ENCODE results near the gene FBH1.
"Not testable (repeated sequence)": the region's sequence is repeated elsewhere in the genome, so short reads cannot be mapped to it uniquely, and the experiment has no call there.

Gene FBH1

DNA sequence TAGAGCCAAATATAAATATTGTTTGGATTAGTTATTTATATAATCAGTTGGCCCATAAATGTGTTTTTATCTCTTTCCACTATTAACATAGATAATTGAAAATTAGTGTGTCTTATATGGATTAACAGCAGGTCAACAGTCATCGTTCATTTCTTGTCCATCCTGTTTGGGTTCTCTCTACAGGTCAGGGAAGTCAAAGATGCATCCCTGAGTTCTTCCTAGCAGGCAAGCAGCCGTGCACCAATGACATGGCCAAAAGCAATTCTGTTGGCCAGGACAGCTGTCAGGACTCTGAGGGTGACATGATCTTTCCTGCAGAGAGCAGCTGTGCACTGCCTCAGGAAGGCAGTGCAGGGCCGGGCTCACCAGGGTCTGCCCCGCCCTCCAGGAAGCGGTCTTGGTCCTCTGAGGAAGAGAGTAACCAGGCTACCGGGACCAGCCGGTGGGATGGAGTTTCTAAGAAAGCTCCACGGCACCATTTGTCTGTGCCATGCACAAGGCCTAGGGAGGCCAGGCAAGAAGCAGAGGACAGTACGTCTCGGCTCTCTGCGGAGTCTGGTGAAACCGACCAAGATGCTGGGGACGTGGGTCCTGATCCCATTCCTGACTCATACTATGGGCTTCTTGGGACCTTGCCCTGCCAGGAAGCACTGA, 15.9 kb downstream of the FBH1 start:
- DNase-seq: no peak

DNA sequence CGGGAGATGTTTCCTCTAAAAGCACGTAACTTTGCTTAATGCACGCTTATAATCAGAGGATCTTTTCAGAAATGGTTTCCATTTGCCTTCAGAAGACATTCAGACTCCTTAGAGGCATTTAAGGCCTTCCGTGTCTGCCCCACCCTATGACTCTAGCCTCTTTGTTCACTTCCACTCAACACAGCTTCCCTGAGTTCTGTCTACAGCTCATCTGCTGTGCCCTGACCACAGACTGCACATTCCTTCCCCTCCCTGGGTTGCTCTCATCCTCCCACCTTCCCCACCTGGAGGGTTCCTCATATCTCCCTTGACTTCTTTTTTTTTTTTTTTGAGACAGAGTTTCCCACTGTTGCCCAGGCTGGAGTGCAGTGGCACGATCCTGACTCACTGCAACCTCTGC, 16.6 kb downstream of the FBH1 start:
- DNase-seq: no peak

DNA sequence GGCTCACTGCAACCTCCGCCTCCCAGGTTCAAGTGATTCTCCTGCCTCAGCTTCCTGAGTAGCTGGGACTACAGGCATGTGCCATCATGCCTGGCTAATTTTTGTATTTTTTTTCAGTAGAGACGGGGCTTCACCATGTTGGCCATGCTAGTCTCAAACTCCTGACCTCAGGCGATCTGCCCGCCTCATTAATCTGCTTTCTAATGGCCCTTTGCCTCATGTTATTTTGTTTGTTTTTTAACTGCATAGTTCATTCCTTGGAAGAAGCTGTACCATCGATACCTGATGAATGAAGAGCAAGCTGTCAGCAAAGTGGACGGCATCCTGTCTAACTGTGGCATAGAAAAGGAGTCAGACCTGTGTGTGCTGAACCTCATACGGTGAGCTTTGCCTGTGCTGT, 18.6 kb downstream of the FBH1 start:
- not testable (repeated sequence) for DNase-seq

DNA sequence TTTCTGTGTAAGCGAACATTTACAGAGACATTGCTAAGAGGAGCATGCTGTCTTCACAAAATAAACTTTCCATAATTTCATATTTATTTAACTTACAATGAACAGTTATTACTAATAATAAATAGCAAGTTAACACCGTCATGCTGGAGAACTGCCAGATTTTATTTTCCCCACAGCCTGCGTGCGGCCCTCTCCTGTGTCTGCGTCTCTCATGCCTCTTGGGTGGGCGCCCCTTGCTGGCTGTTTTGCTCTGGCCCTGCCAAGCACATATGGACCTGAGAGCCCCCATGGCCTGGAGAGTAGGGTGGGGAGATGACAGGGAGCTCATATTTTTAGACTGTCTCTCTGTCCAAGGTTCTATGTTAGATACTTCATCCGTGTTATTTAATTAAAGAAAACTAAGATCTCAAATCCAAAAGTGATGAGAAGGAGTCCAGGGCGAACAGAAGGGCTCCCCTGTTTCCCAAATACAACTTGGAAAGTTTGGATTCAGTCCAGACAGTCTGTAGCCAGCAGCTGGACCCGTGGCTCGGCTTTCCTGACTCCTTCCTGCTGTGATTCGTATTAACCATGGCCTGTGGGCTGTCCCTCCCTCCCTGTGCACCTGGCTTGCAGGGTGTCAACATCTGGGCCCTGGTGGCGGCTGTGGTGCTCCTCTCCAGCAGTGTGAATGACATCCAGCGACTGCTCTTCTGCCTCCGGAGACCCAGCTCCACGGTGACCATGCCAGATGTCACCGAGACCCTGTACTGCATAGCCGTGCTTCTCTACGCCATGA, 20.5 kb downstream of the FBH1 start:
- DNase-seq: no peak

DNA sequence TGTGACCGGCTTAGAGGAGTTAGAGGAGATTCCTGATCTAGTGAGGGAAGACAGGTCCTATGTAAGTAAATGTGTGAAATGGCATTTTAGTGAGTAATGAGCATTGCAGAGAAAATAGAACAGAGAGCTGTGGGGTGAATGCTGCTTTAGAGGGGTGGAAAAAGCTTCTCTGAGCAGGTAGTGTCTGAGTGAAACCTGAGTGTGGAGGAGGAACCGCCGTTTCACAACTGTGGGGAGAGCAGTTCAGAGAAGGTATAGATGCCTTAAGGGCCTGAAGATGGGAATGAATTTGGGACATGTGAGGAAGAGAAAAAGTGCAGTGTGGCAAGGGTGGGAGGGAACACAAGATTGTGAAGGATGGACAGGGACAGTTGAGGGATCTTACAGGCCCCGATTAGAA, 21.6 kb downstream of the FBH1 start:
- DNase-seq: no peak

DNA sequence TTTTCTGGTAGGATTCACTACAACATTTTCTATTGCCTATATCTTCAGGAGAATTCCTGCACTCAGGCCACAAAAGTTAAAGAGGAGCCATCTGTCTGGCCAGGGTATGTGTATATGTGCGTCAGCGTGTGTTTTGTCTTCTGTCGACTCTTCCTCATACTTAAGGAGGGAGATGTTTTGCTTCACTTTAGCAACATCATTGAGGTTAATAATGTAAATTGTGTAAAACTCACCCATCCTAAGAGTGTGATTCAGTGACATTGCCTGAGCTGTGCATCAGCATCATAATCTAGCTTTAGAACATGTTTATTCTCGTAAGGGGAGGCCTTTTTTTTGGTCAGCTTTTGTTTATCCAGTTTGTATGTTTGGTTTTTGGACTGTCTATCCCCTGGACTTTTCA, 23.7 kb downstream of the FBH1 start:
- no peak for DNase-seq

DNA sequence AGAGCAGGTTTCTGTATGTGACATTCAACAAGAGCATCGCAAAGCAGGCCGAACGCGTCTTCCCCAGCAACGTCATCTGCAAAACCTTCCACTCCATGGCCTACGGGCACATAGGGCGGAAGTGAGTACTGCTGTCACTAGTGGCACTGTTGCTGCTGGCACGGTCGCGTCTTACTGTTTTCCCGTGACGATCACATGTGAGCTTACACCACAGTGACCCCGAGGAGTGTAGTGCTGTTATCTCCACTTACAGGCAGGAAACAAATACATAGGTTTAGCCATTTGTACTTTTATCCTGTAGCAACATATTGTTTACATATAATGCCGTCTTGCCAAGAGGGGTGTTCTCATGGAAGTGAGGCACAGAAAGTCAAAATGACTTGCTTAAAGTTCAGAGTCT, 25.4 kb downstream of the FBH1 start:
- DNase-seq: no peak

DNA sequence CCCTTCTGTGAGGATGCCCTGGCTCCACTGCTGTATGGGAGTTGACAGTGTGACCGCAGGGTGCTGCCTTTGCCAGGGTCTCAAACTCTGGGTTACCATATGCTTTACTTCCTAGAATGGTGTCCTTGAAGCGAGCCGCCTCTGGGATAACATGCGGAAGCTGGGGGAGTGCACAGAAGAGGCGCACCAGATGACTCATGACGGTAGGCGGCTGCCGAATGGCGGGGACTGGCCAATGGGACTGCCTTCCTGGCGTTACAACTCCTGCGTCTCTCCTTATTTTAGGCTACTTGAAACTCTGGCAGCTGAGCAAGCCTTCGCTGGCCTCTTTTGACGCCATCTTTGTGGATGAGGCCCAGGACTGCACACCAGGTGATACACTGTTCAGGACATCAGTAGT, 27.3 kb downstream of the FBH1 start:
- DNase-seq: no peak

DNA sequence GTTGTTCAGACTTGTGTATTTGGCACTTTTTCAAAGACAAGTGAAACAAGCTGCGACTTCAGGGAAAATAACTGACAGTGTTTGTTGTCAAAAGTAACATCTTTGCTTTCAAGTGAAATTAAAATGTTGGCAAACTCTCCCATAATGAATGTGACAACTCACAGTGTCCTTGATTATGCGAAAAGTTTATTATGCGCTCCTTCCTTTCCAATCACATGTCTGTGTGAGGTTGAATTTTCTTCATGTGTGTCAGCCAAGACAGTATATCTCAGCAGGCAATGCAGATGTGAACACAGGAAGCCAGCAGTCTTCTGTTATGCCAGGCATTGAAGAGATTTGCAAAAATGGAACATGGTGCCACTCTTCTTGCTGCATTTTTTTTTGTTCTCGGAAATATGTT, 28.7 kb downstream of the FBH1 start:
- no peak for DNase-seq

DNA sequence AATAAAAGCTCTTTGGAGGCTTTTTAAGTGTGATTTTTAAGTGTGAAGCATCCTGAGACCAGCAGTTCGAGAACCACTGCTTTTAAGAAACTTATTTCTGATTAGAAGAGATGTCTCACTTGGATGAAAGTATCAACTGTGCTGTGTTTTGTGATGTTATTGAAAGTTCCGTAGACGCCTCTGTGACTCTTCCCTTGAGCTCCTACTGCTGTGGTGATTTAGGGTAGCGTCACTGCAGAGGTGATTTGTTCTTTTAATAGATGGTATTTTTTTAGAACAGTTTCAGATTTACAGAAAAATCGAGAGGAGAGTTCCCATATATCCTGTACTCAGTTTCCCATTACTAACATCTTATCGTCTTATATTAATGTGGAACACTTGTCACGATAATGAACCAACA, 29.5 kb downstream of the FBH1 start:
- DNase-seq: no peak

DNA sequence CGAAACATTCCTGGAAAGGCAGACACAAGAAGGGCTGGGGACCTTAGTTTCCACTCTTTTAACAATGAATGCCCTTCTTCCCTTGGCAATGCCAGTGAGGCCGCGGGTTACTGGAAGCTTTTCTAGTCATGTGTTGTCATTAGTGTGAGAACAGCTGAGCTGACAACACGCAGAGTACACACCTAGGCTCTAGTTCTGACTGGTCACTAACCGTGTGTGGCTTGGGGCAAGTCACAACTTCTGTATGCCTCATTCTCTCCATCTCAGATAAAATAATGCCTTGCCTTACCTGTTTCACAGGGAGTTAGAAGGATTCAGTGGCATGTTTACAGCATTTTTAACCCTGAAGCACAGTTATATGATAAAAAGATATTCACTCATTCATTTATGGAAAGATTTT, 31.7 kb downstream of the FBH1 start:
- DNase-seq: no peak

DNA sequence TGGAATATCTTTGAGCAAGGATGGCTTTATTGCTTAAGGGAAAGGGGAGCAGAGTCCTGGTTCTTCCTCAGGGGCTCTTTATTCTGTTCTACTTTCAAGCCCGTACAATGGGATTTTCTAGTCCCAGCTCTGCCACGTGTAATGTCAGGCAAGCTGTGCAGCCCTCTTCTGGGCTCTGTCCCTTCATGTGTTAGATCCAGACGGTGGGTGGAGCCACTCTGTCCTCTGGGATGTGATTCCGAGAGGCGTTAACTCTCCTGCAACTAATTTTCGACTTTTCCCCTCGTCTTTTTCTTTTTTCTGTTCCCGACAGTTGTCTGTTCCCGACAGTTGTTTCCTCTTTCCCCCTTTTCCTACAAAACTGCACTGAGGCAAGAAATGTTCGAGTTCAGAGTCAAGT, 34.8 kb downstream of the FBH1 start:
- no peak for DNase-seq

DNA sequence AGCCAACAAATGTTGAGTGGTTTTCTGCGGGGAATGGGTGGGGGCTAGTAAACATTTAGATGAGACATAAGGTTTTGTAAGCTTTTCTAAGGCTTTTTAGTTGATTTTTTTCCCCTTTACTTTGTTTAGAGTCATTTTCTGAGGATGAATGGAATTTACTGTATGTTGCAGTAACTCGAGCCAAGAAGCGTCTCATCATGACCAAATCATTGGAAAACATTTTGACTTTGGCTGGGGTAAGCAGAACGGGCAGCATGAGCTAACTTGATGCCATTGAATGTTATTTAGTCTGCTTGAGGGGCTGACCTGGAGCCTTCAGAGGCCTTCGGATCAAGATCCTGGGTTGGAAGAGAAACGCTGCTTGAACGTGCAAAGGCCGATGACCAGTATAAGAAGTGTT, 37.3 kb downstream of the FBH1 start:
- no peak for DNase-seq

DNA sequence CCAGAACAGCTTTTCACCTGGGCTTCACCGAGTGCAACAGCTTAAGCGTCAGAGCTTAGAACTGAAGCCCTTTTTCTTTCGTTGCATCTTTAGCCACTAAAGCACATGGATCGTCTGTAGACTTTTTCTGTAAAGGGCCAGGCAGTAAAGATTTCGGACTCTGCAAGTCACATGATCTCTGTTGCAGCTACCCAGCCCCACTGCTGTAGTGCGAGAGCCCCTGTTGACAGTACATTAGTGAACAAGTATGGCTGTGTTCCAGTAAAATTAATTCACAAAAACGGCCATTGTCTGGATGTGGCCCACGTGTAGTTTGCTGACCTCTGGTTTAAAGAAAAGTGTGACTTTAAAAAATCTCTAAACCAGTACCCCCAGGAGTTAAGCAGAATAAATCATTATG, 39.4 kb downstream of the FBH1 start:
- DNase-seq: no peak

DNA sequence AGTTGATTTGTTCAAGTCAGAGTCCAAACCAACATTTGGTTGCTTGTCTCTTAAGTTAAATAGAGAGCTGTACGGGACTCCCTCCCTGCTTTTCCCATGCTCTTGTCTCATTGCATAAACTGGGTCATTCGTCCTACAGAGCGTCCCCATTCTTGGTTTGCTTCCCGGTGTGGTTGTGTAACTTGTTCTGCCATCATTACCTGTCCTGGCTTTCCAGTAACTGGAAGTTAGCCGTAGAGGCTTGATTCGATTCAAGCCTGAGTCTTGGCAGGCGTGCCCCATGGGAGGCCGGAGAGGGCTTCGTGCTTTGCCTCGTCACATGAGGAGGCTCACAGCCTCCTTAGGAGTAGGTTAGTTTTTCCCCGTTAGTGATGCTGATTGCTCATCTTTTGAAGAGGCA, 40.2 kb downstream of the FBH1 start:
- DNase-seq: no peak

DNA sequence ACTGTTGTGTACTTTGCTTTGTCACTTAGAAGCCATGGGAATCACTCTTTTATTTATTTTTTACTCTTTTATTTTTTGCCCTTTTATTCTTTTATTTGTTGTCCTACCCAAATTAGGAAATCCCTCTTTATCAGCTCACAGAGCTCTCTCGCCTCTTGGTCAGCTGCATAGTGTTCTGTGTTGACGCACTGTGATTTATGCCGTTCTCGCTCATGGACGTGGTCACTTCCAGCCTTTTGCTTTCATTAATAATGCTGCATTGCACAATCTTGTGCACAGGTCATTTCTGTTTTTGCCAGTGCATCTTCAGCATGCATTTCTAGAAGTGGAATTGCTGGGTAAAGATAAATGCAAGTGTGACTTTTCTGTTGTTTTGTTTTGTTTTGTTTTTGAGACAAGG, 42.3 kb downstream of the FBH1 start:
- DNase-seq: no peak

DNA sequence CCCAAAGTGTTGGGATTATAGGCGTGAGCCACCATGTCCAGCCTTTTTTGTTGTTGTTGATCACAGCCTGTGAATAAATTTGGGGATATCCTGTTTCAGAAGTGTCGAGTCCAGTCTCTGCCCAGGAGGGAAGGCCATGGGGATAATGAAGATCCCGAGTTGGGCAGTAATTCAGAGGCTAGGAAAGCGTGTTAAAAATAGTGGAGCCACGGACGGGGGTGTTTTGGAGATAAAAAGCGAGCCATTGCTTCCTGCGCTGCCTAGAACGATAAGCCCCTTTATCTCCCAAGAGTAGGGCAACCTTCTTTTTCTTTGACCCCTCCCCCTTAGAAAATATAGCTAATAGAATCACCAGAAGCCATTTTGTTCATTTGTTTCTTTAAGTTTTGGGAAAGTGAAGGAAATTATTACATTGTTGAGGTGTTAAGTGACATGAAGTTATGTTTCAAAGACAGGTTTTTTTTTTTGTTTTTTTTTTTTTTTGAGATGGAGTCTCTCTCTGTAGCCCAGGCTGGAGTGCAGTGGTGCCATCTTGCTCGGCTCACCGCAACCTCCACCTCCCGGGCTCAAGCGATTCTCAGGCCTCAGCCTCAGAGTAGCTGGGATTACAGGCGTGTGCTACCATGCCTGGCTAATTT, 44.0 kb downstream of the FBH1 start:
- DNase-seq: no peak

DNA sequence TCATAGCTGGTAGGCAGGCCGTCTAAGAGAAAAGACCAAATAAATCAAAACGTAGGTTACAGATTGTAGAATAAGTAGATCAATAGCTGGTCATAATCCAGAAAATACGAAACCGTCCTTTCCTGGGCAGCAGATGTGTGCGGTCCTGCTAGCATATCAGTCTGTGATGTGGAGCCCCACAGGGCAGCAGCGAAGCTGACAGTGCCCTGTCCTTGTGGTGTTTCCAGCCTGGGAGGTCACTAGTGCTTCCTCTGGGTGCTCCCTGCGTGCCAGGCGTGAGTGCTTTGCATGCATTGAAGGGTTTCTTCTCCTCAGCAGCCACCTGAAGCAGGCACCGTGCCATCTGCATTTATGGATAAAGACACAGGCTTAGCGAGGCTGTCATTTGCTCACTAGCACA, 45.6 kb downstream of the FBH1 start:
- no peak for DNase-seq

DNA sequence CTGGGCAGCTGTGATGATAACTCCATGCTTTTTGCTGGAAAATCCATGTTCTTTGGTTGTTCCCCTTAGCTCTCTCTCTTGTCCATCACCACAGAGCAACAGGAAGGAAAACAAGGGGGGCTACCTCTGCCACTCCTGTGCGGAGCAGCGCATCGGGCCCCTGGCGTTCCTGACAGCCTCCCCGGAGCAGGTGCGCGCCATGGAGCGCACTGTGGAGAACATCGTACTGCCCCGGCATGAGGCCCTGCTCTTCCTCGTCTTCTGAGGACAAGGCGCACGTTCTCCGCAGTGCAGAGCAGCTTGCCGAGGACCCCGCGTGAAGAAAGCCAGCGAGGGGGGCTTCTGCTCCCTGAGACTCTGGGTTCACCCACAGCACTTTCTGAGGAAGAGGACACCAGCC, 47.0 kb downstream of the FBH1 start:
- no peak for DNase-seq

DNA sequence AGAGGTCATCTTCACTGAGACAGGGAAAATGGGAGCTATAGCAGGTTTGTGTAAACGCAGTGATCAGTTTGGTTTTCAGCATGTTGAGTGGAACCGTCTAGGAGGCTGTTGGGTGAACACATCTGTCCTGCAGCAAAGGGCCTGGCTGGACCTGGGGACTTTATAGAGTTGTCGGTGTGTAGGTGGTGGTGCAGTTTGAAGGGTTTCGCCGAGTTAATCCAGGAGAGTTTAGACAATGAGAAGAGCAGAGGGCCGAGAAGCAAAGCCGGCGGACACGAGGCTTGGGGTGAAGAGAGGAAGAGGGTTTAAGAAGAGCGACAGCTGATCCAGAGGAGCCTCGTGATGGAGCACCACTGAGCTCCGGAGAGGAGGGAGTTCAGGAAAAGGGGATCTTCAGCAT, 48.2 kb downstream of the FBH1 start:
- no peak for DNase-seq

DNA sequence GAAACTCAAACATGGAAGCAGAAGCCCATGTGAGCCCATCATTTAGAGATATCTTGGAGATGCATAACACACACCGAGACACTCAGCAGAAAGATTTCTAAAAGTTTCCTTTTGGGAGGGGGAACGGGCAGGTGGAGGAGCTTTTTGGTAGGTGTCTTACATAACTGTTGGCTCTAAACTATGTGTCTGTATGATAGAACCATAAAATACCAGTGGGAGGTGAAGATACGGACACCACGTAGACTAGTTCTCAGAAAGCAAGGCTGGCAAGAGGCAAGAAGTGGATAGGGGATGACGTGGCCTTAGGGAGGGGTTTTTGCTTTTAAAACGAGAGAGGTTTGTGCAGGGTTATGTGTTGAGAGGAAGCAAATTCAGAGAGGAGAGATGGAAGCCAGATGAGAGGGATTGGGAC, 50.8 kb downstream of the FBH1 start:
- no peak for DNase-seq

DNA sequence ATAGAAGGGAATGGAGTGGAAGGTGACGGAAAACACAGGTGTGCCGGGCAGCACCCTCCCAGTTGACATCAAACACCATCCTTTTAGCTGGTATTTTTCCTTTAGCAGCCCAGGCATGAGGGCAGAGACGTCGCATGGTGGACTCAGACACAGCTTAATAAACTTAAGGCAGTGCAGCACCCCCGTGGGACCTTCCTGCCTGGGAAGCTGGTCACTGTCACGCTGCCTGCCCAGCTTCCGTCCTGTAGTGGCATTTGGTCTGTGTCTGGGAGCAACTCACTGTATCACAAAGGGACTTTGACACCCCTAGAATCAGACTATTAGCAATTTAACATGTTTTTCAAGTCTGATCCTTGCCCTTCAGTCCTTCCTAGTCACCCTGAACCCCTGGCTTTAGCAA, 51.5 kb downstream of the FBH1 start:
- no peak for DNase-seq

DNA sequence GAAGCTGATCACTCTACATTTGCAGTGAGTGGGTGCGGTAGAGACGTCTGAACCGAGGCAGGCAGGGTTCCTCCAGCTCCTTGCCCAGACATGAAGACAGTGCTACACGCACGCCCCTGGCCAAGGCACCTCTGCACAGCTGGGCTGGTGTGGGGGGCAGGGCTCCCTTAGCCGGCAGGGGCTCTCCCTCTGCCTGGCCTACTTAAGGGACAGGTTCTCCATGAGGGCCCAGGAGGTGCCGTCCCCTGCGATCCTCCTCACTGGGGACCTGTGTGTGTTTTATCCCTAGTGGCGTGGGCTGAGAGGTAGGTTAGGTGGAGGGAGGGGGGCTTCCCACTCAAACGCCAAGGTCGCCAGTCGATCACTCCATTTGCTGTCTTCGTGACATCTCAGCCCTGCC, 52.0 kb downstream of the FBH1 start:
- no peak for DNase-seq

DNA sequence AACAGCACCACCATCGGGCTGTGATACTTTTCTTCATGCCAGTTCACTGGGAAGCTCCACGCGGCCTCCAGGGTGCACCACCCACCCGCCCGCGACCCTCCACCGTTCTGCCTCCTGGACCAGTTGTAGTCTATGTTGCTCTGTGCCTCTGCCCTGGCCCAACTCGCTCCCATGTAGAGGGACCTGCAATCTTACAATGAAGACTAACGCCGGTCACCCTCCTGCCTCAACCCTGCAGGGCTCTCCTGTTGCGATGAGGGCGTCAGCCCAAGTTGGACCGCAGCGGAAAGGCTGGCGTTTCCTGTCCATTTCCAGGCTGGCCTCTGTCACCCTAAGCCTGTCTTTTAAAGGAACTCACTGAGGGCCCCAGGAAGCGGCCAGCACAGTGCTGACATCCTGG, 52.4 kb downstream of the FBH1 start:
- DNase-seq: no peak

DNA sequence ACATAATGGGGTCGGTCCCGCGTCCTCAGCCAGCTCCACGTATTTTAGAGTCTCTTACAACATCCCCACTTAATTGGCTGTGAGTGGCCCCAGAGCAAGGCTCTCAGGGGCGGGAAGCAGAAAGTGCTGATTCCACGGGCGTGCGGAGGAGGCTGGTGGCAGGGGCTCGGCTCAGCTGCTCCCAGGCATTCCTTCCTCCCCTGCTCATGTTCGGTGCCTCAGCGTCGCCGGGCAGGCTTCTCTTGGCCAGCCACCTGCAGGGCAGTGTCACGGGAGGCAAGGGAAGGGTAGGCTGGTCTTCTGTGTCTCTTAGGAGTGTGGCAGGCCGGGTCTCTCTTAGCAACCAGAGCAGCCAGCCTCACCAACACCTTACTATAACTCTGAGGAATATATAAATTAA, 53.5 kb downstream of the FBH1 start:
- DNase-seq: no peak
